Keratinocyte (primary cell): Measurements from ENCODE around the gene PLCL1. TPM values are rescaled to one million over a fixed set of nuclear protein-coding genes. Genes with fewer than 3 reads are reported as not detected.

Source experiments
- DNase-seq: peaks from one replicate; pipeline ENCODE4 v3.0.0-alpha.2; 2011; ENCODE audit warnings: low read depth, missing footprints, low spot score
- FAIRE-seq: peaks from 2 replicates; lab custom pipeline; 2011; peaks lifted over from hg19 to GRCh38; lab: Jason Lieb, UNC
- H2AFZ ChIP-seq: 2 replicates; pipeline ENCODE4 v1.6.0; 2012; ENCODE audit warnings: low read length, control low read depth, inconsistent platforms; ENCODE audit not compliant: control insufficient read depth
- H3K27ac ChIP-seq: 2 replicates; pipeline ENCODE4 v1.5.1; 2011; ENCODE audit warnings: low read length; ENCODE audit not compliant: control insufficient read depth, insufficient read depth
- H3K27me3 ChIP-seq: 3 replicates; pipeline ENCODE4 v1.6.0; 2011; ENCODE audit warnings: low read length; ENCODE audit not compliant: control insufficient read depth, insufficient read depth; ENCODE audit errors: extremely low read depth
- H3K36me3 ChIP-seq, 2 experiments: 2 replicates in 1 of 2; 3 replicates in 1 of 2; pipeline ENCODE4 v1.5.1; 2011; ENCODE audit warnings: low read length in 2 of 2, mild to moderate bottlenecking in 1 of 2; ENCODE audit not compliant: control insufficient read depth in 2 of 2, insufficient read depth in 2 of 2; ENCODE audit errors: extremely low read depth in 1 of 2
- H3K4me1 ChIP-seq: 3 replicates; pipeline ENCODE4 v1.5.1; 2011; ENCODE audit warnings: low read length; ENCODE audit not compliant: control insufficient read depth, insufficient read depth; ENCODE audit errors: extremely low read depth
- H3K4me2 ChIP-seq: 3 replicates; pipeline ENCODE4 v1.6.0; 2011; ENCODE audit warnings: low read depth, low read length; ENCODE audit not compliant: control insufficient read depth, insufficient read depth; ENCODE audit errors: extremely low read depth
- H3K4me3 ChIP-seq, 3 experiments: fragments of 200-600 bp in 1 of 3; sonication (generic) in 1 of 3; 2 replicates in 2 of 3; 3 replicates in 1 of 3; pipeline ENCODE4 v1.5.1; 2011 to 2016; ENCODE audit warnings: low read length in 3 of 3, mild to moderate bottlenecking in 3 of 3, control low read depth in 2 of 3, inconsistent platforms in 1 of 3, low read depth in 1 of 3, mixed read lengths in 1 of 3, mixed run types in 1 of 3, moderate library complexity in 1 of 3; ENCODE audit not compliant: control insufficient read depth in 2 of 3, insufficient read depth in 2 of 3; ENCODE audit errors: extremely low read depth in 1 of 3
- H3K79me2 ChIP-seq: 2 replicates; pipeline ENCODE4 v1.6.0; 2012; ENCODE audit warnings: low read length; ENCODE audit not compliant: control insufficient read depth, insufficient read depth
- H3K9ac ChIP-seq: 3 replicates; pipeline ENCODE4 v1.6.0; 2011; ENCODE audit warnings: low read length; ENCODE audit not compliant: control insufficient read depth, insufficient read depth; ENCODE audit errors: extremely low read depth
- H3K9me1 ChIP-seq: 3 replicates; pipeline ENCODE4 v1.6.0; 2011; ENCODE audit warnings: low read length; ENCODE audit not compliant: control insufficient read depth, insufficient read depth; ENCODE audit errors: extremely low read depth
- H3K9me3 ChIP-seq: 2 replicates; pipeline ENCODE4 v1.5.1; 2012; ENCODE audit warnings: low read depth, low read length; ENCODE audit not compliant: control insufficient read depth
- H4K20me1 ChIP-seq: 3 replicates; pipeline ENCODE4 v1.6.0; 2011; ENCODE audit warnings: low read length; ENCODE audit not compliant: control insufficient read depth, insufficient read depth; ENCODE audit errors: extremely low read depth
- EZH2 ChIP-seq: IDR thresholded peaks from one replicate; pipeline ENCODE4 v1.6.1; 2012; ENCODE audit warnings: inconsistent platforms, mild to moderate bottlenecking, low read length, moderate library complexity
- dilution Hi-C: fragments of 300-500 bp; cut with MboI; formaldehyde crosslinking; loops from one replicate; pipeline ENCODE4 v1.7.0; 2020; ENCODE audit warnings: low sequenced_read_pairs; ENCODE audit not compliant: extremely low pct_ligation_motif_present
- polyA plus RNA-seq, 5 experiments: library from polyadenylated mRNA; depleted of rRNA in 3 of 5; stranded (reverse) in 3 of 5; stranded (forward) in 1 of 5; unstranded in 1 of 5; fragments of >200 nt; gene quantifications; 1 replicate in 1 of 5; 2 replicates in 3 of 5; 3 replicates in 1 of 5; pipeline versions ENCODE4 v1.2.1 to v1.2.3, GENCODE V29; 2011 to 2012; ENCODE audit warnings: missing spikeins in 2 of 5, low read depth in 1 of 5, low replicate concordance in 1 of 5
- TF ChIP-seq, protein P1 (sequence below), 3 experiments: IDR thresholded peaks in 1 of 3; conservative IDR thresholded peaks in 1 of 3; optimal IDR thresholded peaks in 1 of 3; 2 replicates in 2 of 3; 3 replicates in 1 of 3; pipeline versions ENCODE3 to v1.5.1; 2011; ENCODE audit warnings: low read length in 3 of 3, mild to moderate bottlenecking in 3 of 3, moderate library complexity in 2 of 3, control low read depth in 1 of 3, inconsistent platforms in 1 of 3; ENCODE audit not compliant: insufficient read depth in 2 of 3; ENCODE audit errors: extremely low read depth in 1 of 3

The PLCL1 gene
- polyA plus RNA-seq, 1 donor (not counting 4 experiments of a cell fraction or from before 2014, with no cell fraction given) = 0.01 TPM

DNA sequence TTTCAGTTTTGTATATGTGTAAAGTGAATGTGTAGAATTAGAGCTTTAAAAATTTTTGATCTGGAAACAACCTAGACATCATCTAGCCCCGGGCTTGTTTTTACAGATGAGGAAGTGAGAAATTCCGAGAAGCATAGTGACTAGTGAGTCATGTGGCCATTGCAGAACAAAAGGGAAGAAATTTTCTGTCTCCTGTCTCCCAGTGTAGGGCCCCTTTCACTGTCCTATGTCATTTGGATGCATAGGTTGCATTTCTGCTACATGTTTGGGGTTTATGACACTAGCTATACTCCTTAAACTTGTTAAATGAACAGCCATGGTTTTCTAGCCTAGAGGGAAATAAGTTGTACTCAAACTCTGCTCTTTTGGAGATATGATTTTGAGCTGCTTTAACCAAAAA is 84.6 kb downstream of the PLCL1 start:
- Histone ChIP-seq H3K9me3 (no peaks in the 10 kb centered on the region), H3K27ac (no peak overlapping the region), H3K36me3 (no peaks in the 10 kb centered on the region), H2AFZ (no peak overlapping the region), H3K9me1 (no peaks in the 10 kb centered on the region), H3K27me3 (no peaks in the 10 kb centered on the region), H3K9ac (no peak overlapping the region), H3K4me2 (no peak overlapping the region), H3K4me1 (no peaks in the 10 kb centered on the region), H4K20me1 (no peaks in the 10 kb centered on the region), H3K79me2 (no peaks in the 10 kb centered on the region), H3K4me3 (no peak overlapping the region)
- no peak for TF ChIP-seq EZH2
- TF ChIP-seq, protein P1, sequence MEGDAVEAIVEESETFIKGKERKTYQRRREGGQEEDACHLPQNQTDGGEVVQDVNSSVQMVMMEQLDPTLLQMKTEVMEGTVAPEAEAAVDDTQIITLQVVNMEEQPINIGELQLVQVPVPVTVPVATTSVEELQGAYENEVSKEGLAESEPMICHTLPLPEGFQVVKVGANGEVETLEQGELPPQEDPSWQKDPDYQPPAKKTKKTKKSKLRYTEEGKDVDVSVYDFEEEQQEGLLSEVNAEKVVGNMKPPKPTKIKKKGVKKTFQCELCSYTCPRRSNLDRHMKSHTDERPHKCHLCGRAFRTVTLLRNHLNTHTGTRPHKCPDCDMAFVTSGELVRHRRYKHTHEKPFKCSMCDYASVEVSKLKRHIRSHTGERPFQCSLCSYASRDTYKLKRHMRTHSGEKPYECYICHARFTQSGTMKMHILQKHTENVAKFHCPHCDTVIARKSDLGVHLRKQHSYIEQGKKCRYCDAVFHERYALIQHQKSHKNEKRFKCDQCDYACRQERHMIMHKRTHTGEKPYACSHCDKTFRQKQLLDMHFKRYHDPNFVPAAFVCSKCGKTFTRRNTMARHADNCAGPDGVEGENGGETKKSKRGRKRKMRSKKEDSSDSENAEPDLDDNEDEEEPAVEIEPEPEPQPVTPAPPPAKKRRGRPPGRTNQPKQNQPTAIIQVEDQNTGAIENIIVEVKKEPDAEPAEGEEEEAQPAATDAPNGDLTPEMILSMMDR (optimal IDR thresholded peaks at IDR 0.05 in 1 of 3, IDR thresholded peaks at IDR 0.05 in 1 of 3, conservative IDR thresholded peaks at IDR 0.05 in 1 of 3; ENCODE audit: extremely low read depth in 1 of 3, insufficient read depth in 2 of 3, low read length in 3 of 3) = no peak
- dilution Hi-C loops = no loop called here
- DNase-seq (peak; percentile 4), FAIRE-seq (peak; percentile 57)

DNA sequence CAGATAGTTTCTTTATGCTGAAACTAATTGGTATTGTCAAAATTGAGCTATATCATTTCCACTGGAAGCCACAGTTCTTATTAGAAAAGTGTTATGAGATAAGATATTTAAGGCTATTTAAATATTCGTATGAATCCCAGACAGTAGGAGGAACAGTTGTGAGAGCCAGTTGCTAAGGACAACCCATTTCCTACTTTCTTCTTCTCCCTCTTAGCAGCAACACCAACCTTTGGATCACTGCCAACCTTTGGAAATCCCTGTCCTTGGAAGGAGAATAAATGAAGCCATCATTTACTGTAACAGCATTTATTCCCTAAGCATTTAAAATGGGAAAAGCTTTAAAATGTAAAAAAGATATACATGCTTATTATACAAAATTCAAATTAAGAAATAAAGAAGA is 85.8 kb downstream of the PLCL1 start:
- no peaks in the 10 kb centered on the region for H4K20me1 ChIP-seq
- H3K4me1 ChIP-seq = no peaks in the 10 kb centered on the region
- no peaks in the 10 kb centered on the region for H3K9me3 ChIP-seq
- no peak for TF ChIP-seq EZH2
- TF ChIP-seq, protein P1 (optimal IDR thresholded peaks at IDR 0.05 in 1 of 3, IDR thresholded peaks at IDR 0.05 in 1 of 3, conservative IDR thresholded peaks at IDR 0.05 in 1 of 3; ENCODE audit: extremely low read depth in 1 of 3, insufficient read depth in 2 of 3, low read length in 3 of 3) = no peak
- H3K4me2 ChIP-seq = no peak overlapping the region
- no peaks in the 10 kb centered on the region for H3K27me3 ChIP-seq
- no peaks in the 10 kb centered on the region for H3K36me3 ChIP-seq
- H3K27ac ChIP-seq = no peak overlapping the region
- no peaks in the 10 kb centered on the region for H3K79me2 ChIP-seq
- H3K9ac ChIP-seq = no peak overlapping the region
- DNase-seq = no peak
- no peak for FAIRE-seq
- H2AFZ ChIP-seq = no peak overlapping the region
- no peaks in the 10 kb centered on the region for H3K9me1 ChIP-seq
- no peak overlapping the region for H3K4me3 ChIP-seq
- dilution Hi-C loops = no loop called here
